ENCODE results near the gene ABCC9. TPM values are rescaled to one million over a fixed set of nuclear protein-coding genes. Genes with fewer than 3 reads are reported as not detected.

The ABCC9 gene
- total RNA-seq = 0.15 to 2.7 TPM (median 1.8 TPM) in 3 replicates
- long read RNA-seq, partial matches to known transcripts = 0 of 2 reads
- long read RNA-seq, other reads (novel, unspliced or antisense) = 2 of 2 reads

GRCh38 chr12:21940549-21941505 lies at the start of gene ABCC9:
Gene ABCC9, minus strand, starts transcription at chr12:21941426. Its CDS starts 4,752 bp downstream, at chr12:21936674.
- Mint-ChIP-seq H3K4me3 (ENCODE audit: unreplicated experiment) (peak within 1 kb of the TSS; percentile 90), H3K27ac (ENCODE audit: unreplicated experiment) (peak within 1 kb of the TSS; percentile 60), H3K36me3 (ENCODE audit: low read depth) (peaks cover 2% of the 10 kb centered on the region), H3K4me1 (ENCODE audit: low read depth) (peaks cover 19% of the 10 kb centered on the region), H3K27me3 (ENCODE audit: low read depth) (peaks cover 38% of the 10 kb centered on the region), H3K9me3 (ENCODE audit: low read depth) (peaks cover 22% of the 10 kb centered on the region)
- peak; percentile 12 for TF ChIP-seq CTCF (IDR thresholded peaks at IDR 0.05)
- no peak for DNase-seq (ENCODE audit: low spot score)

GRCh38 chr12:21989819-21990412 lies 48.7 kb upstream of the ABCC9 start:
- no peak overlapping the region for H3K27ac Mint-ChIP-seq (ENCODE audit: unreplicated experiment)
- DNase-seq (ENCODE audit: low spot score) = no peak
- no peaks in the 10 kb centered on the region for H3K36me3 Mint-ChIP-seq (ENCODE audit: low read depth)
- peak; percentile 87 for TF ChIP-seq CTCF (IDR thresholded peaks at IDR 0.05)
- peaks cover 10% of the 10 kb centered on the region for H3K4me1 Mint-ChIP-seq (ENCODE audit: low read depth)
- no peaks in the 10 kb centered on the region for H3K27me3 Mint-ChIP-seq (ENCODE audit: low read depth)
- no peaks in the 10 kb centered on the region for H3K9me3 Mint-ChIP-seq (ENCODE audit: low read depth)
- H3K4me3 Mint-ChIP-seq (ENCODE audit: unreplicated experiment) = no peak overlapping the region

GRCh38 chr12:21988619-21989018 lies 47.4 kb upstream of the ABCC9 start:
- no peak overlapping the region for H3K27ac Mint-ChIP-seq (ENCODE audit: unreplicated experiment)
- H3K9me3 Mint-ChIP-seq (ENCODE audit: low read depth) = no peaks in the 10 kb centered on the region
- peaks cover 10% of the 10 kb centered on the region for H3K4me1 Mint-ChIP-seq (ENCODE audit: low read depth)
- no peak for DNase-seq (ENCODE audit: low spot score)
- no peak overlapping the region for H3K4me3 Mint-ChIP-seq (ENCODE audit: unreplicated experiment)
- H3K36me3 Mint-ChIP-seq (ENCODE audit: low read depth) = no peaks in the 10 kb centered on the region
- no peaks in the 10 kb centered on the region for H3K27me3 Mint-ChIP-seq (ENCODE audit: low read depth)
- TF ChIP-seq CTCF (IDR thresholded peaks at IDR 0.05) = no peak

GRCh38 chr12:21987755-21988154 lies 46.5 kb upstream of the ABCC9 start:
- Mint-ChIP-seq H3K27me3 (ENCODE audit: low read depth) (no peaks in the 10 kb centered on the region), H3K4me1 (ENCODE audit: low read depth) (peaks cover 15% of the 10 kb centered on the region), H3K9me3 (ENCODE audit: low read depth) (no peaks in the 10 kb centered on the region), H3K36me3 (ENCODE audit: low read depth) (no peaks in the 10 kb centered on the region), H3K27ac (ENCODE audit: unreplicated experiment) (no peak overlapping the region), H3K4me3 (ENCODE audit: unreplicated experiment) (no peak overlapping the region)
- DNase-seq (ENCODE audit: low spot score) = no peak
- TF ChIP-seq CTCF (IDR thresholded peaks at IDR 0.05) = no peak

GRCh38 chr12:21985155-21985554 lies 43.9 kb upstream of the ABCC9 start:
- no peak for TF ChIP-seq CTCF (IDR thresholded peaks at IDR 0.05)
- DNase-seq (ENCODE audit: low spot score) = no peak
- Mint-ChIP-seq H3K27ac (ENCODE audit: unreplicated experiment) (no peak overlapping the region), H3K4me1 (ENCODE audit: low read depth) (peaks cover 39% of the 10 kb centered on the region), H3K36me3 (ENCODE audit: low read depth) (no peaks in the 10 kb centered on the region), H3K27me3 (ENCODE audit: low read depth) (no peaks in the 10 kb centered on the region), H3K4me3 (ENCODE audit: unreplicated experiment) (no peak overlapping the region), H3K9me3 (ENCODE audit: low read depth) (no peaks in the 10 kb centered on the region)

All from chondrocyte (in vitro differentiated cells).